B cell (primary cell): Measurements from ENCODE around the gene SRRM2.

Experiments used
- EZH2 ChIP-seq: IDR thresholded peaks from 2 replicates; pipeline ENCODE4 v1.6.1; 2012; ENCODE audit warnings: borderline replicate concordance, low read depth, mild to moderate bottlenecking, moderate library complexity, low read length; ENCODE audit not compliant: insufficient read depth, poor library complexity, severe bottlenecking
- TF ChIP-seq, protein P1 (sequence below): fragments of 200-600 bp; IDR thresholded peaks from one replicate; pipeline ENCODE4 v1.8.0; 2022; ENCODE audit warnings: antibody characterized with exemption, mild to moderate bottlenecking

DNA sequence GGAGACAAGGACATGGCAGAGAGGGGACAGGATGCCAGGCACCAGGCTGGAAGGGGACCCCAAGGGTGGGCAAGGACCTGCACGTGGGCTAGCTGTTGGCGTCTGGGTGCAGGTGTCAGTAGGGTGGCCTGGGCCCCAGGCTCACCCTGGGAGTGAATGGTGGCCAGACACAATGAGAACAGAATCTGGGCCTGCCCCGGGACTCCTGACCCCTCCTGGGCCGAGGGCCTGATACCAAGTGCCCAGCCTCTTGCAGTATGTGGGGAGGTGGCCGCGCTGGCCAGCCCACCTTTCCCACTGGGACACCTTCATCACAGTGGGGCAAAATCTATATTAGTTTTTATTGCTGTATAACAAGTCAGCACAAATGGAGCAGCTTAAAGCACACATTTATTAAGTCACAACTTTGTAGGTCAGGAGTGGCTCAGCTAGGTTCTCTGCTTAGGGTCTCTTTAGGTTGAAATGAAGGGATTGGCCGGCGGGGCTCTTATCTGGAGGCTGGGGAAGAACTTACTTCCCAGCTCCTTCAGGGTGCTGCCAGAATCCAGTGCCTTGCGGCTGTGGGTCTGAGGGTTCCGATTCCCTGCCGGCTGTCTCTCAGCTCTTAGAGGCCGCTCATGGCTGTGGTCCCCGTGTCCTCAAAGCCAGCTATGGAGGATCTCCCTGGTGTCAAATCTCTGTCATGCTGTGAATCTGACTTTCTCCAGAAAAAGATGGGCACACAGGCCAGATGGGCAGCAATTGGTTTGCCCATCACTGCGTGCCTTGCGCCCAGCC lies 31.3 kb downstream of the SRRM2 start:
- TF ChIP-seq, protein P1, sequence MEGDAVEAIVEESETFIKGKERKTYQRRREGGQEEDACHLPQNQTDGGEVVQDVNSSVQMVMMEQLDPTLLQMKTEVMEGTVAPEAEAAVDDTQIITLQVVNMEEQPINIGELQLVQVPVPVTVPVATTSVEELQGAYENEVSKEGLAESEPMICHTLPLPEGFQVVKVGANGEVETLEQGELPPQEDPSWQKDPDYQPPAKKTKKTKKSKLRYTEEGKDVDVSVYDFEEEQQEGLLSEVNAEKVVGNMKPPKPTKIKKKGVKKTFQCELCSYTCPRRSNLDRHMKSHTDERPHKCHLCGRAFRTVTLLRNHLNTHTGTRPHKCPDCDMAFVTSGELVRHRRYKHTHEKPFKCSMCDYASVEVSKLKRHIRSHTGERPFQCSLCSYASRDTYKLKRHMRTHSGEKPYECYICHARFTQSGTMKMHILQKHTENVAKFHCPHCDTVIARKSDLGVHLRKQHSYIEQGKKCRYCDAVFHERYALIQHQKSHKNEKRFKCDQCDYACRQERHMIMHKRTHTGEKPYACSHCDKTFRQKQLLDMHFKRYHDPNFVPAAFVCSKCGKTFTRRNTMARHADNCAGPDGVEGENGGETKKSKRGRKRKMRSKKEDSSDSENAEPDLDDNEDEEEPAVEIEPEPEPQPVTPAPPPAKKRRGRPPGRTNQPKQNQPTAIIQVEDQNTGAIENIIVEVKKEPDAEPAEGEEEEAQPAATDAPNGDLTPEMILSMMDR, result no peak
- no peak for TF ChIP-seq EZH2
